Measurements from ENCODE around the gene CCDC167.

- no peak for TF ChIP-seq MAX (IDR thresholded peaks at IDR 0.05)
- TF ChIP-seq TAF1 (IDR thresholded peaks at IDR 0.05; ENCODE audit: low read depth): no peak
- no peak for TF ChIP-seq EP300 (IDR thresholded peaks at IDR 0.05; ENCODE audit: borderline replicate concordance)
- TF ChIP-seq RAD21 (IDR thresholded peaks at IDR 0.05; ENCODE audit: low read depth): no peak
- no peak for TF ChIP-seq EGR1 (IDR thresholded peaks at IDR 0.05)
- TF ChIP-seq CREB1 (IDR thresholded peaks at IDR 0.05; ENCODE audit: low read depth): no peak
- no peak for TF ChIP-seq FOXM1 (IDR thresholded peaks at IDR 0.05; ENCODE audit: borderline replicate concordance, low read depth)
- no peak for TF ChIP-seq REST (IDR thresholded peaks at IDR 0.05; ENCODE audit: low read depth)
- TF ChIP-seq YY1 (IDR thresholded peaks at IDR 0.05; ENCODE audit: low read depth): no peak
- TF ChIP-seq CEBPB (IDR thresholded peaks at IDR 0.05): no peak
- TF ChIP-seq ZBTB7A (IDR thresholded peaks at IDR 0.05; ENCODE audit: low read depth): no peak
- no peak for TF ChIP-seq USF1 (IDR thresholded peaks at IDR 0.05)
- no peak for TF ChIP-seq TEAD4 (IDR thresholded peaks at IDR 0.05)
- TF ChIP-seq TCF12 (IDR thresholded peaks at IDR 0.05; ENCODE audit: low read depth): no peak
These were observed 41.7 kb upstream of the CCDC167 start for GRCh38 chr6:37541346-37541745.

Data from Ishikawa (cell line).